ENCODE results near the gene NUP160.

DNA sequence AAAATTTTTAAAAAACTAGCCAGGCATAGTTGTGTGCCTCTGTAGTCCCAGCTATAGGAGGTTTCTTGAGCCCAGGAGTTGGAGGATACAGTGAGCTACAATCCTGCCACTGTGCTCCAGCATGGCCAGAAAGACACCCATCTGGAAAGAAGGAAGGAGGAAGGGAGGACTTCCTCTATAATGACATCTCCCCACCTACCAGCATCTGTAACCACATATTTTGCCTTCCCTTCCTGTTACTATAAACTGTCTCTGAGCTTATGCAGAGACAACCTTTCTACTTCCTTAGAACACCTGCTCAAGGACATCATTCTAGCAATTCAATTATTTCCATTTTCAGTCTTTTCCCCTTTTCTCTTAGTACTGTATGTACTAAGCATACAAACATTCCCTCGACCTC is 2.2 kb upstream of the NUP160 start:
- TF ChIP-seq FOS (IDR thresholded peaks at IDR 0.05; ENCODE audit: borderline replicate concordance, extremely low read depth, insufficient read length), result no peak
- TF ChIP-seq, protein P1, sequence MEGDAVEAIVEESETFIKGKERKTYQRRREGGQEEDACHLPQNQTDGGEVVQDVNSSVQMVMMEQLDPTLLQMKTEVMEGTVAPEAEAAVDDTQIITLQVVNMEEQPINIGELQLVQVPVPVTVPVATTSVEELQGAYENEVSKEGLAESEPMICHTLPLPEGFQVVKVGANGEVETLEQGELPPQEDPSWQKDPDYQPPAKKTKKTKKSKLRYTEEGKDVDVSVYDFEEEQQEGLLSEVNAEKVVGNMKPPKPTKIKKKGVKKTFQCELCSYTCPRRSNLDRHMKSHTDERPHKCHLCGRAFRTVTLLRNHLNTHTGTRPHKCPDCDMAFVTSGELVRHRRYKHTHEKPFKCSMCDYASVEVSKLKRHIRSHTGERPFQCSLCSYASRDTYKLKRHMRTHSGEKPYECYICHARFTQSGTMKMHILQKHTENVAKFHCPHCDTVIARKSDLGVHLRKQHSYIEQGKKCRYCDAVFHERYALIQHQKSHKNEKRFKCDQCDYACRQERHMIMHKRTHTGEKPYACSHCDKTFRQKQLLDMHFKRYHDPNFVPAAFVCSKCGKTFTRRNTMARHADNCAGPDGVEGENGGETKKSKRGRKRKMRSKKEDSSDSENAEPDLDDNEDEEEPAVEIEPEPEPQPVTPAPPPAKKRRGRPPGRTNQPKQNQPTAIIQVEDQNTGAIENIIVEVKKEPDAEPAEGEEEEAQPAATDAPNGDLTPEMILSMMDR (IDR thresholded peaks at IDR 0.05 in 2 of 3, conservative IDR thresholded peaks at IDR 0.05 in 1 of 3; ENCODE audit: control insufficient read depth in 2 of 3, extremely low read depth in 1 of 3, insufficient read depth in 1 of 3, low read depth in 3 of 3, low read length in 3 of 3), result no peak
- TF ChIP-seq, protein P2, sequence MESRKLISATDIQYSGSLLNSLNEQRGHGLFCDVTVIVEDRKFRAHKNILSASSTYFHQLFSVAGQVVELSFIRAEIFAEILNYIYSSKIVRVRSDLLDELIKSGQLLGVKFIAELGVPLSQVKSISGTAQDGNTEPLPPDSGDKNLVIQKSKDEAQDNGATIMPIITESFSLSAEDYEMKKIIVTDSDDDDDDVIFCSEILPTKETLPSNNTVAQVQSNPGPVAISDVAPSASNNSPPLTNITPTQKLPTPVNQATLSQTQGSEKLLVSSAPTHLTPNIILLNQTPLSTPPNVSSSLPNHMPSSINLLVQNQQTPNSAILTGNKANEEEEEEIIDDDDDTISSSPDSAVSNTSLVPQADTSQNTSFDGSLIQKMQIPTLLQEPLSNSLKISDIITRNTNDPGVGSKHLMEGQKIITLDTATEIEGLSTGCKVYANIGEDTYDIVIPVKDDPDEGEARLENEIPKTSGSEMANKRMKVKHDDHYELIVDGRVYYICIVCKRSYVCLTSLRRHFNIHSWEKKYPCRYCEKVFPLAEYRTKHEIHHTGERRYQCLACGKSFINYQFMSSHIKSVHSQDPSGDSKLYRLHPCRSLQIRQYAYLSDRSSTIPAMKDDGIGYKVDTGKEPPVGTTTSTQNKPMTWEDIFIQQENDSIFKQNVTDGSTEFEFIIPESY (IDR thresholded peaks at IDR 0.05), result no peak

All from GM12878 (cell line).